OCI-LY7 (cell line): Measurements from ENCODE around the gene RHOT2. TPM values are rescaled to one million over a fixed set of nuclear protein-coding genes. Genes with fewer than 3 reads are reported as not detected.
A peak's percentile ranks its signal among the peaks of the same experiment; 100 is the strongest.

Experiments used
- BruUV-seq: library from RNA; stranded (reverse); fragments of 400-500 nt; replicated peaks from 2 replicates; lab custom pipeline; 2021; lab: Mats Ljungman, UMichigan
- CTCF ChIA-PET: fragments of 300-600 bp; sonication (Branson Sonifier 250); formaldehyde crosslinking; loops from one replicate; lab custom pipeline; 2022; ENCODE audit warnings: antibody characterized with exemption; ENCODE audit not compliant: unreplicated experiment; lab: Charles Lee
- POLR2A ChIA-PET: fragments of 300-600 bp; sonication (Branson Sonifier 250); formaldehyde crosslinking; loops from one replicate; lab custom pipeline; 2022; ENCODE audit warnings: antibody characterized with exemption; lab: Charles Lee
- DNase-seq: peaks from one replicate; pipeline ENCODE4 v3.0.0-alpha.2; 2015; ENCODE audit warnings: low spot score
- H2AFZ ChIP-seq: fragments of 200-600 bp; sonication (generic), shearing (Covaris generic); 2 replicates; pipeline ENCODE4 v1.6.1; 2014; ENCODE audit warnings: mild to moderate bottlenecking, antibody characterized with exemption, low read length, moderate library complexity
- H3K27ac ChIP-seq: fragments of 200-600 bp; sonication (generic); 2 replicates; pipeline ENCODE4 v1.5.1; 2014; ENCODE audit warnings: mixed run types, low read depth, mild to moderate bottlenecking, moderate library complexity, low read length, inconsistent platforms; ENCODE audit not compliant: poor library complexity, severe bottlenecking
- H3K36me3 ChIP-seq: fragments of 200-600 bp; sonication (generic); 2 replicates; pipeline ENCODE4 v1.6.1; 2014; ENCODE audit warnings: mild to moderate bottlenecking, antibody characterized with exemption, low read length, moderate library complexity, mixed read lengths; ENCODE audit not compliant: insufficient read depth
- H3K4me1 ChIP-seq: fragments of 200-600 bp; sonication (generic); 2 replicates; pipeline ENCODE4 v1.5.1; 2014; ENCODE audit warnings: mild to moderate bottlenecking, low read length; ENCODE audit not compliant: insufficient read depth, poor library complexity, severe bottlenecking
- H3K4me2 ChIP-seq: fragments of 200-600 bp; sonication (generic); 2 replicates; pipeline ENCODE4 v1.6.1; 2014; ENCODE audit warnings: mild to moderate bottlenecking, low read length
- H3K4me3 ChIP-seq: fragments of 200-600 bp; sonication (generic); 2 replicates; pipeline ENCODE4 v1.5.1; 2014; ENCODE audit warnings: mild to moderate bottlenecking, low read depth, low read length; ENCODE audit not compliant: poor library complexity, severe bottlenecking
- H3K79me2 ChIP-seq: fragments of 200-600 bp; sonication (generic); 2 replicates; pipeline ENCODE4 v1.6.1; 2016; ENCODE audit warnings: low read depth, mild to moderate bottlenecking, low read length, moderate library complexity, mixed read lengths; ENCODE audit not compliant: insufficient read depth
- H3K9me2 ChIP-seq: fragments of 200-600 bp; sonication (generic); 2 replicates; pipeline ENCODE4 v1.6.1; 2016; ENCODE audit warnings: mild to moderate bottlenecking, low read length, mixed read lengths; ENCODE audit not compliant: insufficient read depth
- H3K9me3 ChIP-seq: fragments of 200-600 bp; sonication (generic); 2 replicates; pipeline ENCODE4 v1.6.1; 2014; ENCODE audit warnings: mild to moderate bottlenecking, mixed run types, low read length, mixed read lengths
- H4K20me1 ChIP-seq: fragments of 200-600 bp; sonication (generic); 2 replicates; pipeline ENCODE4 v1.6.1; 2014; ENCODE audit warnings: mild to moderate bottlenecking, antibody characterized with exemption, low read length, moderate library complexity, mixed read lengths; ENCODE audit not compliant: insufficient read depth
- EZH2phosphoT487 ChIP-seq: fragments of 200-600 bp; sonication (generic); IDR thresholded peaks from 2 replicates; pipeline ENCODE4 v1.6.1; 2018; ENCODE audit warnings: low read depth, borderline replicate concordance, mild to moderate bottlenecking, mixed run types, antibody characterized with exemption, low read length, moderate library complexity, mixed read lengths
- intact Hi-C: fragments of 100-400 bp; cut with micrococcal nuclease; formaldehyde crosslinking; loops from one replicate; pipeline ENCODE4 v1.10.0; 2022; ENCODE audit not compliant: unreplicated experiment
- total RNA-seq, 2 experiments: library from RNA; depleted of rRNA in 1 of 2; stranded (reverse); fragments of >200 nt in 1 of 2; shearing (Covaris generic) in 1 of 2; gene quantifications; 2 replicates each; pipeline ENCODE4 v1.2.3, GENCODE V29; 2014 to 2022
- TF ChIP-seq, protein P1 (sequence below): fragments of 200-600 bp; sonication (generic); conservative IDR thresholded peaks from 2 replicates; pipeline ENCODE4 v1.5.1; 2014; ENCODE audit warnings: mild to moderate bottlenecking, antibody characterized with exemption, low read length, moderate library complexity, mixed read lengths

RHOT2 gene
- total RNA-seq, 2 experiments from 2014 or later = 133 to 136 TPM

GRCh38 chr16:678209-678857, 10.4 kb downstream of the RHOT2 start:
- Histone ChIP-seq H3K36me3 (peaks cover 32% of the 10 kb centered on the region), H3K4me1 (peaks cover 31% of the 10 kb centered on the region), H4K20me1 (peaks cover 5% of the 10 kb centered on the region; the same call in 1 of the 2 replicates), H3K9me3 (no peaks in the 10 kb centered on the region), H3K79me2 (peaks cover 20% of the 10 kb centered on the region; the same call in 1 of the 2 replicates), H3K4me3 (no peak overlapping the region), H3K9me2 (no peaks in the 10 kb centered on the region), H3K27ac (no peak overlapping the region), H2AFZ (no peak overlapping the region), H3K4me2 (no peak overlapping the region)
- CTCF ChIA-PET = interaction anchor here (0.6 kb wide), 1 partner anchor 110 kb away, joined by 3 read pairs; no protein-coding TSS in a partner anchor
- DNase-seq = no peak
- intact Hi-C loops = no loop called here
- POLR2A ChIA-PET = interaction anchor here (1.2 kb wide), 1 partner anchor 8 kb away, joined by 4 read pairs; no protein-coding TSS in a partner anchor
- TF ChIP-seq EZH2phosphoT487 = no peak
- TF ChIP-seq, protein P1, sequence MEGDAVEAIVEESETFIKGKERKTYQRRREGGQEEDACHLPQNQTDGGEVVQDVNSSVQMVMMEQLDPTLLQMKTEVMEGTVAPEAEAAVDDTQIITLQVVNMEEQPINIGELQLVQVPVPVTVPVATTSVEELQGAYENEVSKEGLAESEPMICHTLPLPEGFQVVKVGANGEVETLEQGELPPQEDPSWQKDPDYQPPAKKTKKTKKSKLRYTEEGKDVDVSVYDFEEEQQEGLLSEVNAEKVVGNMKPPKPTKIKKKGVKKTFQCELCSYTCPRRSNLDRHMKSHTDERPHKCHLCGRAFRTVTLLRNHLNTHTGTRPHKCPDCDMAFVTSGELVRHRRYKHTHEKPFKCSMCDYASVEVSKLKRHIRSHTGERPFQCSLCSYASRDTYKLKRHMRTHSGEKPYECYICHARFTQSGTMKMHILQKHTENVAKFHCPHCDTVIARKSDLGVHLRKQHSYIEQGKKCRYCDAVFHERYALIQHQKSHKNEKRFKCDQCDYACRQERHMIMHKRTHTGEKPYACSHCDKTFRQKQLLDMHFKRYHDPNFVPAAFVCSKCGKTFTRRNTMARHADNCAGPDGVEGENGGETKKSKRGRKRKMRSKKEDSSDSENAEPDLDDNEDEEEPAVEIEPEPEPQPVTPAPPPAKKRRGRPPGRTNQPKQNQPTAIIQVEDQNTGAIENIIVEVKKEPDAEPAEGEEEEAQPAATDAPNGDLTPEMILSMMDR = no peak
- BruUV-seq = no TSS peak

DNA sequence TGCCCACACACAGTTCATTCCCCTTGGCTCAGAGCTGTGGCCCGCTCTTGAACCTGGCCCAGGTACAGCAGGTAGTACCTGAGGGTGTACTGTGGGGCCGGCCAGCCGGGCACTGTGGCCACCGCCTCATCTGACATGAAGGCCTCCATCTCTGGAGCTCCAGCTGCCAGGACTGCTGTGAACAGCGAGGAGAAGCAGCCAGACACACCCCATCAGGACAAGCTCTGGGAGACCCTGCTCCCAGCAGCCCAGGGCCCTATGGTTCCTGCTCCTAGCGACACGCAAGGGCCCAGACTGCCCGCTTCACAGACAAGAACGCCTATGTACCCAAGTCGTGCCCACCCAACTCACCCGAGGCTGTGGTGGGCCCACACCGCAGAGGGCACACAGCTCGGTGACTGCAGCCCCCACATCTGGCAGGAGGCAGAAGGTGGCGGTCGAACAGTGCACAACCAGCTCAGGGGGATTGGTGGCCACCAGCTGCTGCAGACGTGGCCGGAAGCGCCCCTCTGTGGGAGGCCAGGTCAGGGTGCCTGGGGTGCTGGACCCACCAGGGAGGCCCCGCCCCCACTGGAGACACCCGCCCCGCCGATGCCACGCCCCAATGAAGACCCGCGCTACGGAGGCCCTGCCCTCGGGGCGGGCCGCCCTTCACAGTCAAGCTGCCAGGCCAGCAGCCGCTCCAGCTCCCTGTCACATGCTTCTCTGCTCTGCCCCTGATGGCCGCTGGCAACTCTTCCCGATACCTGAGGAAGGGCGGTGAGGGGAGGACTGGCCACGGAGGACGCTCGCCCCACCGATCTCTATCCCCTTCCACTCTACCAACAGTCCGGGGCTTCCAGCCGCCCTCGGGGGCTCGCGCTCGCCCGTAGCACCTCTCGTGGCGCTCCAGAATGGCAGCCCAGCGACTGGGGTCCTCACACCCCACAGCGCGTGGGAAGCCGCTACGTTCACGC, 11.2 kb downstream of the RHOT2 start:
- Histone ChIP-seq H4K20me1 (peaks cover 5% of the 10 kb centered on the region; the same call in 1 of the 2 replicates), H3K4me1 (peaks cover 35% of the 10 kb centered on the region), H3K79me2 (peaks cover 25% of the 10 kb centered on the region; the same call in 1 of the 2 replicates), H3K27ac (no peak overlapping the region), H2AFZ (no peak overlapping the region), H3K36me3 (peaks cover 28% of the 10 kb centered on the region), H3K4me3 (peak overlapping the region; percentile 58), H3K4me2 (peak overlapping the region; percentile 88), H3K9me3 (no peaks in the 10 kb centered on the region), H3K9me2 (no peaks in the 10 kb centered on the region)
- BruUV-seq = no TSS peak
- ChIA-PET POLR2A (interaction anchor here (0.6 to 1.2 kb wide), 2 partner anchors 9 to 263 kb away, joined by 3 to 4 read pairs; no protein-coding TSS in a partner anchor), CTCF (interaction anchor here (0.6 kb wide), 1 partner anchor 110 kb away, joined by 3 read pairs; no protein-coding TSS in a partner anchor)
- TF ChIP-seq EZH2phosphoT487 = no peak
- TF ChIP-seq, protein P1 = no peak
- DNase-seq = peak; percentile 64
- intact Hi-C loops = loop anchor here (1.0 kb wide), 1 partner anchor 11 kb away; the partner anchor contains the start of gene RHOT2
